ENCODE measurements around the gene FBL. TPM values are rescaled to one million over a fixed set of nuclear protein-coding genes. Genes with fewer than 3 reads are reported as not detected.

The FBL gene
- total RNA-seq, 1 experiment from 2014 or later = 554 TPM

- Histone ChIP-seq H4K20me1 (ENCODE audit: insufficient read depth) (no peaks in the 10 kb centered on the region), H3K79me2 (ENCODE audit: insufficient read depth, low read length) (no peaks in the 10 kb centered on the region; the same call in 1 of the 2 replicates), H3K9ac (ENCODE audit: low read length) (no peak overlapping the region), H3K9me2 (ENCODE audit: insufficient read depth) (no peaks in the 10 kb centered on the region), H3K9me3 (ENCODE audit: control insufficient read depth in 1 of 2, insufficient read depth in 1 of 2, low read depth in 1 of 2, low read length in 2 of 2) (no peaks in the 10 kb centered on the region), H3K4me3 (replicated peaks in 1 of 2; ENCODE audit: low read depth in 1 of 2, low read length in 2 of 2) (no peak overlapping the region), H3K36me3 (ENCODE audit: control insufficient read depth in 1 of 2, insufficient read depth in 2 of 2, low read length in 2 of 2) (peaks cover 30 to 59% of the 10 kb centered on the region in 2 experiments; a peak in 3 of 4 replicates), H3K4me1 (ENCODE audit: control insufficient read depth in 1 of 2, insufficient read depth in 2 of 2, low read length in 2 of 2) (no peaks in the 10 kb centered on the region), H3K27ac (ENCODE audit: low read depth, low read length) (no peak overlapping the region), H2AFZ (ENCODE audit: low read depth, low read length, poor library complexity, severe bottlenecking) (no peak overlapping the region), H3K27me3 (ENCODE audit: insufficient read depth, low read length) (no peaks in the 10 kb centered on the region), H3K4me2 (ENCODE audit: low read length) (no peak overlapping the region)
- intact Hi-C loops (cut with micrococcal nuclease) = no loop called here
- CTCF ChIA-PET = no interaction called here
- TF ChIP-seq EGR1 (IDR thresholded peaks at IDR 0.05; ENCODE audit: low read depth) = no peak
- TF ChIP-seq SRF (IDR thresholded peaks at IDR 0.05; ENCODE audit: low read depth) = no peak
- POLR2A ChIA-PET = no interaction called here
- DNase-seq (ENCODE audit: low read depth, low spot score) = no peak
- ATAC-seq = no peak
- RAD21 ChIA-PET (ENCODE audit: low non-redundant PET in 1 of 2, low total read pairs in 2 of 2, uncharacterized antibody in 2 of 2, unreplicated experiment in 2 of 2) = no interaction called here
- BruUV-seq (replicated peaks) = no TSS peak
Measured at GRCh38 chr19:39828654-39829032, 17.5 kb downstream of the FBL start.

- no peaks in the 10 kb centered on the region for H4K20me1 ChIP-seq (ENCODE audit: insufficient read depth)
- no peak overlapping the region for H3K9ac ChIP-seq (ENCODE audit: low read length)
- TF ChIP-seq, protein P1, sequence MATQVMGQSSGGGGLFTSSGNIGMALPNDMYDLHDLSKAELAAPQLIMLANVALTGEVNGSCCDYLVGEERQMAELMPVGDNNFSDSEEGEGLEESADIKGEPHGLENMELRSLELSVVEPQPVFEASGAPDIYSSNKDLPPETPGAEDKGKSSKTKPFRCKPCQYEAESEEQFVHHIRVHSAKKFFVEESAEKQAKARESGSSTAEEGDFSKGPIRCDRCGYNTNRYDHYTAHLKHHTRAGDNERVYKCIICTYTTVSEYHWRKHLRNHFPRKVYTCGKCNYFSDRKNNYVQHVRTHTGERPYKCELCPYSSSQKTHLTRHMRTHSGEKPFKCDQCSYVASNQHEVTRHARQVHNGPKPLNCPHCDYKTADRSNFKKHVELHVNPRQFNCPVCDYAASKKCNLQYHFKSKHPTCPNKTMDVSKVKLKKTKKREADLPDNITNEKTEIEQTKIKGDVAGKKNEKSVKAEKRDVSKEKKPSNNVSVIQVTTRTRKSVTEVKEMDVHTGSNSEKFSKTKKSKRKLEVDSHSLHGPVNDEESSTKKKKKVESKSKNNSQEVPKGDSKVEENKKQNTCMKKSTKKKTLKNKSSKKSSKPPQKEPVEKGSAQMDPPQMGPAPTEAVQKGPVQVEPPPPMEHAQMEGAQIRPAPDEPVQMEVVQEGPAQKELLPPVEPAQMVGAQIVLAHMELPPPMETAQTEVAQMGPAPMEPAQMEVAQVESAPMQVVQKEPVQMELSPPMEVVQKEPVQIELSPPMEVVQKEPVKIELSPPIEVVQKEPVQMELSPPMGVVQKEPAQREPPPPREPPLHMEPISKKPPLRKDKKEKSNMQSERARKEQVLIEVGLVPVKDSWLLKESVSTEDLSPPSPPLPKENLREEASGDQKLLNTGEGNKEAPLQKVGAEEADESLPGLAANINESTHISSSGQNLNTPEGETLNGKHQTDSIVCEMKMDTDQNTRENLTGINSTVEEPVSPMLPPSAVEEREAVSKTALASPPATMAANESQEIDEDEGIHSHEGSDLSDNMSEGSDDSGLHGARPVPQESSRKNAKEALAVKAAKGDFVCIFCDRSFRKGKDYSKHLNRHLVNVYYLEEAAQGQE (IDR thresholded peaks at IDR 0.05; ENCODE audit: low read depth) = no peak
- no peak for TF ChIP-seq SIN3A (IDR thresholded peaks at IDR 0.05; ENCODE audit: low read depth)
- TF ChIP-seq POLR2AphosphoS5 (IDR thresholded peaks at IDR 0.05; ENCODE audit: low read depth, low read length) = no peak
- TF ChIP-seq, protein P2, sequence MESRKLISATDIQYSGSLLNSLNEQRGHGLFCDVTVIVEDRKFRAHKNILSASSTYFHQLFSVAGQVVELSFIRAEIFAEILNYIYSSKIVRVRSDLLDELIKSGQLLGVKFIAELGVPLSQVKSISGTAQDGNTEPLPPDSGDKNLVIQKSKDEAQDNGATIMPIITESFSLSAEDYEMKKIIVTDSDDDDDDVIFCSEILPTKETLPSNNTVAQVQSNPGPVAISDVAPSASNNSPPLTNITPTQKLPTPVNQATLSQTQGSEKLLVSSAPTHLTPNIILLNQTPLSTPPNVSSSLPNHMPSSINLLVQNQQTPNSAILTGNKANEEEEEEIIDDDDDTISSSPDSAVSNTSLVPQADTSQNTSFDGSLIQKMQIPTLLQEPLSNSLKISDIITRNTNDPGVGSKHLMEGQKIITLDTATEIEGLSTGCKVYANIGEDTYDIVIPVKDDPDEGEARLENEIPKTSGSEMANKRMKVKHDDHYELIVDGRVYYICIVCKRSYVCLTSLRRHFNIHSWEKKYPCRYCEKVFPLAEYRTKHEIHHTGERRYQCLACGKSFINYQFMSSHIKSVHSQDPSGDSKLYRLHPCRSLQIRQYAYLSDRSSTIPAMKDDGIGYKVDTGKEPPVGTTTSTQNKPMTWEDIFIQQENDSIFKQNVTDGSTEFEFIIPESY (IDR thresholded peaks at IDR 0.05; ENCODE audit: extremely low read depth, insufficient replicate concordance, low read length) = no peak
- TF ChIP-seq RAD21 (IDR thresholded peaks at IDR 0.05; ENCODE audit: low read depth) = no peak
- no peaks in the 10 kb centered on the region for H3K27me3 ChIP-seq (ENCODE audit: insufficient read depth, low read length)
- ChIA-PET CTCF (interaction anchor here (1.2 kb wide), 1 partner anchor 16 kb away, joined by 3 read pairs; no protein-coding TSS in a partner anchor), POLR2A (no interaction called here), RAD21 (ENCODE audit: low non-redundant PET in 1 of 2, low total read pairs in 2 of 2, uncharacterized antibody in 2 of 2, unreplicated experiment in 2 of 2) (no interaction called here)
- H3K9me3 ChIP-seq (ENCODE audit: control insufficient read depth in 1 of 2, insufficient read depth in 1 of 2, low read depth in 1 of 2, low read length in 2 of 2) = no peaks in the 10 kb centered on the region
- H3K4me3 ChIP-seq (replicated peaks in 1 of 2; ENCODE audit: low read depth in 1 of 2, low read length in 2 of 2) = no peak overlapping the region
- DNase-seq (ENCODE audit: low read depth, low spot score) (no peak), ATAC-seq (no peak)
- no peak overlapping the region for H3K4me2 ChIP-seq (ENCODE audit: low read length)
- H3K27ac ChIP-seq (ENCODE audit: low read depth, low read length) = no peak overlapping the region
- no peak overlapping the region for H2AFZ ChIP-seq (ENCODE audit: low read depth, low read length, poor library complexity, severe bottlenecking)
- H3K9me2 ChIP-seq (ENCODE audit: insufficient read depth) = no peaks in the 10 kb centered on the region
- H3K4me1 ChIP-seq (ENCODE audit: control insufficient read depth in 1 of 2, insufficient read depth in 2 of 2, low read length in 2 of 2) = no peaks in the 10 kb centered on the region
- H3K36me3 ChIP-seq (ENCODE audit: control insufficient read depth in 1 of 2, insufficient read depth in 2 of 2, low read length in 2 of 2) = peaks cover 30 to 58% of the 10 kb centered on the region in 2 experiments; a peak in 3 of 4 replicates
- no peaks in the 10 kb centered on the region; the same call in 1 of the 2 replicates for H3K79me2 ChIP-seq (ENCODE audit: insufficient read depth, low read length)
- intact Hi-C loops (cut with micrococcal nuclease) = no loop called here
- BruUV-seq (replicated peaks) = no TSS peak
Measured at GRCh38 chr19:39828015-39828653, 18.0 kb downstream of the FBL start.

All from HCT116 (cell line).